ENCODE results near the gene SAPCD1. TPM values are rescaled to one million over a fixed set of nuclear protein-coding genes. Genes with fewer than 3 reads are reported as not detected.

The SAPCD1 gene
- polyA plus RNA-seq (ENCODE audit: insufficient read length), result 2.4 TPM

DNA sequence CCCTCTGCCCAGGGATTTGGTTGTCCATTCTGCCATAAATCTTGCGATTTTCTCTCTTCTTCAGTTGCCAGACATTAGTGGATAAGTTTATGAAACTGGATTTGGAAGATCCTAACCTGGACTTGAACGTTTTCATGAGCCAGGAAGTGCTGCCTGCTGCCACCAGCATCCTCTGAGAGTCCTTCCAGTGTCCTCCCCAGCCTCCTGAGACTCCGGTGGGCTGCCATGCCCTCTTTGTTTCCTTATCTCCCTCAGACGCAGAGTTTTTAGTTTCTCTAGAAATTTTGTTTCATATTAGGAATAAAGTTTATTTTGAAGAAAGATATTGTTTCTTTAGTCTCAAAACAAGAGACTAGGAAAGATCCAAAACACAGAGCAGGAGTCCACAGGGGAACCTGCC, at the start of gene SAPCD1:
SAPCD1 (plus strand) TSS at position 301 of the 400 bp plus-strand sequence. CDS start 399 bp downstream, outside the sequence.
- no peak for DNase-seq

- DNase-seq, result no peak
Observed at GRCh38 chr6:31713465-31713864, 49.0 kb upstream of the SAPCD1 start.

DNA sequence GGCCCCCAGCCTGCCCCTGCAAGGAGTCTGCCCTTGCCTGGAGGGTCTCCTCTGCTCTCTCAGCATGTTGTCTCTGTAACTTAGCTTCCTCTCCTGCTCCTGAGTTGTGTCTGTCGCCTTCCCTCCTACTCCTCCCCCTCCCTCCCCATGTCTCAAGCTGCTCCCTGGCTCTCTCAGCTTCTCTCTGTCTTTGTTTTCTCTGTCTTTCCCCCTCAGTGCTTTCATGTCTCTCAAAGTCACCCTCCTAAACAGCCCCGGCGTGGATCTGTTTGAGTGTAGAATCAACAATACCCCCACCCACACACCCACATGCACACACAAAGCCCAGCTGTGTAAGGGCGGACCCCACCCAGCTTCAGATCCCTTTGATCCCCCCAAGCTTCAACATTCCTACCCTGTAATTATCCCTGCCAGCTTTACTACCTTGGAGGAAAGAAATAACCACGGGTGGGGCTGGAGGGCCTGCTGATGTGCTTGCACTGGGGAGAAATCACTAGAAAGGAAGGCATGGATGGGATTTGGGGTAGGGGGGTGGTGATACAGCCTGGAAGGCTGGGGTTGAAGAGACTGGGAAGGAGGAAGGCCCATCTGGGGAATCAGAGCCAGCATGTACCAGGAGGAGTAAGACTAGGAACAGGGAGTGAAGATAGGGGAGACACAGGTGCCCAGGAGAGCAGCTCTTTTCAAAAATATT, 48.3 kb upstream of the SAPCD1 start:
- DNase-seq, result no peak

GRCh38 chr6:31715022-31715958, 47.2 kb upstream of the SAPCD1 start, which contains the start of gene LY6G6D:
TSS of gene LY6G6D (plus strand) at chr6:31715348. CDS start at chr6:31715356, 8 bp downstream.
- no peak for DNase-seq

DNA sequence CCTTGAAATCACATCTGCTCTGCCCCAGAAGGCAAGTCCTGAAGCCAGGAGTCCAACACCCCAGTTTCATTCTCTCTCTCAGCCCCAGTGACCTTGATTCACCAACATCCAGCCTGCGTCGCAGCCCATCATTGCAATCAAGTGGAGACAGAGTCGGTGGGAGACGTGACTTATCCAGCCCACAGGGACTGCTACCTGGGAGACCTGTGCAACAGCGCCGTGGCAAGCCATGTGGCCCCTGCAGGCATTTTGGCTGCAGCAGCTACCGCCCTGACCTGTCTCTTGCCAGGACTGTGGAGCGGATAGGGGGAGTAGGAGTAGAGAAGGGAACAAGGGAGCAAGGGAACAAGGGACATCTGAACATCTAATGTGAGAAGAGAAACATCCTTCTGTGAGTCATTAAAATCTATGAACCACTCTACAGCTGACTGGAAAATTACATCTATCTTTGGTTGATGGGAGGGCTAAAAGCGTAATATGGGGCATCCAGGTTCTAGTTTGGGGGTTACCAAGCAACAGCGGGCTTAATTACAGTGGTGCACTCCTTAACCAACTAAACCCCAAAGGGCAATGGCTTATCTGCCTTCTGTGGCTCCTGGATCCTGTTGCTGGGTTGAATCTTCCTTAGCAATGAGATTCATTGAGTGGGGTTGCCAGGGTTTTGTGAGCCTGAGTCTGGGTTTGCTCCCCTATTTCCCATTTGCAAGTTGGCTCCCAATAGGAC, 44.8 kb upstream of the SAPCD1 start:
- DNase-seq, result no peak

- no peak for DNase-seq
Observed at GRCh38 chr6:31718265-31718664, 44.2 kb upstream of the SAPCD1 start.

GRCh38 chr6:31719001-31719400, 43.5 kb upstream of the SAPCD1 start:
- DNase-seq, result no peak

- no peak for DNase-seq
Observed at GRCh38 chr6:31720196-31720770, 42.2 kb upstream of the SAPCD1 start.

GRCh38 chr6:31721351-31722020, 41.0 kb upstream of the SAPCD1 start, which contains the start of gene LY6G6C:
TSS of gene LY6G6C (minus strand) at chr6:31721746. CDS start at chr6:31721679, 67 bp downstream.
- DNase-seq, result no peak

DNA sequence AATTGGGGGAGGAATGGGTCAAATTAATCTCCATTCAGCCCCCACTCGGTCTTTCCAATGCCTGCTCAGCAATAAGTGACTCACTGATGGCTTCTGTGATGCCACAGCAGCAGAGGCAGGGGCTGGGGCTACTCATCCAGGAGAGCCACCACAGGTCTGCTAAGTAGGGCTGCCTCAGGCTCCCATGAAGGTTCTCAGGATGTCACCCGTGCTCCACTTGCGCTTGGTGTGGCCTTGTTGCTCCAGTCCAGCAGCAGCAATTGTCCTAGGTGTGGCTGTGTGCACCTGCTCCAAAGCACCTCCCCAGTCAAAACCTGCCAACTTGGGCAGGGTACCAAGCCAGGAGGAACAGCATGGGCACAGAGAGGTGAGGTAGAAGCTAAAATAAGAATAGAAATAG, 40.3 kb upstream of the SAPCD1 start:
- no peak for DNase-seq

GRCh38 chr6:31723245-31723979, 39.0 kb upstream of the SAPCD1 start, which contains the start of gene MPIG6B:
TSS of gene MPIG6B (plus strand) at chr6:31723373. CDS start at chr6:31723384, 11 bp downstream.
- DNase-seq, result no peak

GRCh38 chr6:31723980-31724691, 38.3 kb upstream of the SAPCD1 start:
- no peak for DNase-seq

DNA sequence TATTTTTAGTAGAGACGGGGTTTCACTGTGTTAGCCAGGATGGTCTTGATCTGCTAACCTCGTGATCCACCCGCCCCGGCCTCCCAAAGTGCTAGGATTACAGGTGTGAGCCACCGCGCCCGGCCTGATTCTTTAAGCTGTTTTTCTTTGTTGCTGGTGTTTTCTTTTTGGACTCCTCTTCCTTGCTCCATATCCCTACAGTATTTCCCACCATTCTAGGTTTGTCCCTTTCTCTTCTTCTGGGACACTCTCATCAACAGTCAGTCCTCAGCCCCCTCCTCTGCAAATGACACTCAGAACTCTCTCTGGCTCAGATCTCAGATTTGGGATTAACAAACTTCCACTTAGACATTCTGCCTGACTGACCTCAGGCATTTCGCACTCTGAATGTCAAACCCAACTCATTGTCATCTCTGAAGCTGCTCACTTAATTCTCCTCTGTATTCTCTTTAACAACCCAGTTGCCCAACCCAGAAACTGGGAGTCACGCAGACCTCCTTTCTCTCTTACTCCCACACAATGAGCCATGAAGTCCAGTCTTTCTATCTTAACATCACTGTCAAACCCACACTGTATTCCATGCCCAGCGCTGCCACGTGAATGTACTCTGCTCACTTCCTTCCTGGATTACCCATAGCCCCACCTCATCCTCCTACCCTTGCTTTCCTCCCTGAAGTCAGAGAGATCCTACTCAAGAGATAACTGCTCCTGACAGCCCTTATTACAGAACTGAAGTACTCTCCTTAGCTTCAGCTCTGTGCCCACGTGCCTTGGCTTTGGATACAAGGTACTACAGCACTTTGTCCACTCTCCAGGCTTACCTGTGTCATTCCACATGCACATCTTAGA, 36.7 kb upstream of the SAPCD1 start:
- DNase-seq, result no peak

DNA sequence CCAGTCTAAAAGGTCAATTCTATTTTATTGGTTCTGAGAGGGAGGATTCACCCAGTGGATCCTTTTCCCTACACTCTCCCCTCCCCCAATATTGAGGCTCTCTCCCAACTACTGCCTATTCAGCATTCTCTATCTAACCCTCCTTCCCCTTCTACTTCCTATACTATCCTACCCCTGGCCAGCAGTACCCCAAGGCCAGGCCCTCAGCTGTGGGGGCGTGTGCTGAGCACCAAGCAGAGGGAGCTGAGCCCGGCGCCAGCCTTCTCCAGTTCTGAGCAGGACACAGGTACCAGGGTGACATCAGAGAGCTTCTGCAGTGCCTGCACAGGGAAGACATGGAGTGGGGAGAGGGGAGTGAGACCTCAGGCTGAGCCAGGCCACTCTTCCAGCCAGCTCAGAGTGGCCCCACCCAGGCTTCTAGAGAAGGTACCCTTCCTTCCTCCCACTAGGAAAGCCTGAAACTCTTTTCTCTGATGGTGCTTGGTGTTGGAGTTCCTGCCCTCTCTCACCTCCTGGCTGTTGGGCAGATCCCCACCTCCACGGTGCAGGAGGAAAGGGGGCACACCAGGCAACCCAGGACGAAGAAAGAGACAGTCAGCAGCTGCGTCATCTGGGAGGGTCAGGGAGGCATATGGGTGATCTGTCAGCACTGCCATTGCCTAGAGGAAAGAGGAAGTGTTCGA, 35.3 kb upstream of the SAPCD1 start:
- no peak for DNase-seq

- DNase-seq, result no peak
Observed at GRCh38 chr6:31727717-31728671, 34.5 kb upstream of the SAPCD1 start.

- DNase-seq, result no peak
Observed at GRCh38 chr6:31728767-31729514, 33.5 kb upstream of the SAPCD1 start, which contains the start of gene DDAH2. TSS of gene DDAH2 (minus strand) at chr6:31729299. CDS start at chr6:31729161, 138 bp downstream.

Data from hindlimb muscle (tissue), 1 donor.